ENCODE measurements around the gene HP1BP3.

The HP1BP3 gene

GRCh38 chr1:20709868-20710267 lies 77.2 kb downstream of the HP1BP3 start:
- H3K9me2 ChIP-seq (replicated peaks; ENCODE audit: low read depth, low read length) = no peaks in the 10 kb centered on the region
- no peaks in the 10 kb centered on the region for H3K9me3 ChIP-seq (ENCODE audit: insufficient read depth, low read depth, low read length)
- H3K36me3 ChIP-seq (ENCODE audit: insufficient read depth, low read length) = no peaks in the 10 kb centered on the region
- no peaks in the 10 kb centered on the region for H3K4me1 ChIP-seq (ENCODE audit: insufficient read depth, low read length, poor library complexity, severe bottlenecking)
- no peaks in the 10 kb centered on the region for H4K20me1 ChIP-seq (ENCODE audit: insufficient read depth, low read length, poor library complexity, severe bottlenecking)
- no peaks in the 10 kb centered on the region for H3F3A ChIP-seq (ENCODE audit: low read depth)
- TF ChIP-seq CTCF (conservative IDR thresholded peaks at IDR 0.05; ENCODE audit: low read length) = no peak
- no peak overlapping the region for H3K4me3 ChIP-seq (ENCODE audit: low read length, poor library complexity, severe bottlenecking)
- H3K27me3 ChIP-seq (ENCODE audit: insufficient read depth, low read length, poor library complexity, severe bottlenecking) = no peaks in the 10 kb centered on the region
- H3K4me2 ChIP-seq (ENCODE audit: low read depth, low read length, poor library complexity, severe bottlenecking) = no peak overlapping the region
- no peaks in the 10 kb centered on the region for H3K79me2 ChIP-seq (ENCODE audit: insufficient read depth, low read length)
- H3K9ac ChIP-seq (ENCODE audit: low read depth, low read length, poor library complexity, severe bottlenecking) = no peak overlapping the region
- H2AFZ ChIP-seq (ENCODE audit: low read length) = no peak overlapping the region

- Histone ChIP-seq H3K27me3 (ENCODE audit: insufficient read depth, low read length, poor library complexity, severe bottlenecking) (no peaks in the 10 kb centered on the region), H3K9ac (ENCODE audit: low read depth, low read length, poor library complexity, severe bottlenecking) (no peak overlapping the region), H4K20me1 (ENCODE audit: insufficient read depth, low read length, poor library complexity, severe bottlenecking) (no peaks in the 10 kb centered on the region), H3K4me3 (ENCODE audit: low read length, poor library complexity, severe bottlenecking) (no peak overlapping the region), H3K79me2 (ENCODE audit: insufficient read depth, low read length) (no peaks in the 10 kb centered on the region), H3K9me3 (ENCODE audit: insufficient read depth, low read depth, low read length) (no peaks in the 10 kb centered on the region), H3K4me1 (ENCODE audit: insufficient read depth, low read length, poor library complexity, severe bottlenecking) (no peaks in the 10 kb centered on the region), H3K4me2 (ENCODE audit: low read depth, low read length, poor library complexity, severe bottlenecking) (no peak overlapping the region), H3K9me2 (replicated peaks; ENCODE audit: low read depth, low read length) (no peaks in the 10 kb centered on the region), H3K36me3 (ENCODE audit: insufficient read depth, low read length) (no peaks in the 10 kb centered on the region), H2AFZ (ENCODE audit: low read length) (no peak overlapping the region), H3F3A (ENCODE audit: low read depth) (no peaks in the 10 kb centered on the region)
- TF ChIP-seq CTCF (conservative IDR thresholded peaks at IDR 0.05; ENCODE audit: low read length) = no peak
- no peak for TF ChIP-seq EZH2phosphoT487 (IDR thresholded peaks at IDR 0.05; ENCODE audit: borderline replicate concordance)
These were observed 78.2 kb downstream of the HP1BP3 start for GRCh38 chr1:20708891-20709290.

DNA sequence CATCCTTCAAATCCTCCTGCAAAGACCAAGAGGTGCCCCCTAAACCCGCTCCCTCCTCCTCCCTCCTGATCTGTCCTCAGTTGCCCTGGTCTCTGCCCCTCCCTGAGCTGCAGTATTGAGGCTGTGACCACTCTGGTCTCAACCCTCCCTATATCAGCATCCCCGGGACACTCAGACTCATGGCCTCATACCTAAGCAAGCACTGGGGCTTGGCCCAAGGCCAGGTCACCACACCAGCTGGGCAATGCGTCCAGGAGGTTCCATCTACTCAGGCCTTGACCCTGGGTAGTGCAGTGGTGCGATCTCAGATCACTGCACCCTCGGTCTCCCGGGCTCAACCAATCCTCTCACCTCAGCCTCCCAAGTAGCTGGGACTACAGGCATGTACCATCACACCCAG lies 79.0 kb downstream of the HP1BP3 start:
- Histone ChIP-seq H3K9ac (ENCODE audit: low read depth, low read length, poor library complexity, severe bottlenecking) (no peak overlapping the region), H3K9me2 (replicated peaks; ENCODE audit: low read depth, low read length) (no peaks in the 10 kb centered on the region), H2AFZ (ENCODE audit: low read length) (no peak overlapping the region), H3K4me1 (ENCODE audit: insufficient read depth, low read length, poor library complexity, severe bottlenecking) (no peaks in the 10 kb centered on the region), H3F3A (ENCODE audit: low read depth) (no peaks in the 10 kb centered on the region), H3K27me3 (ENCODE audit: insufficient read depth, low read length, poor library complexity, severe bottlenecking) (no peaks in the 10 kb centered on the region), H3K79me2 (ENCODE audit: insufficient read depth, low read length) (no peaks in the 10 kb centered on the region), H3K36me3 (ENCODE audit: insufficient read depth, low read length) (no peaks in the 10 kb centered on the region), H4K20me1 (ENCODE audit: insufficient read depth, low read length, poor library complexity, severe bottlenecking) (no peaks in the 10 kb centered on the region), H3K4me3 (ENCODE audit: low read length, poor library complexity, severe bottlenecking) (no peak overlapping the region), H3K9me3 (ENCODE audit: insufficient read depth, low read depth, low read length) (no peaks in the 10 kb centered on the region), H3K4me2 (ENCODE audit: low read depth, low read length, poor library complexity, severe bottlenecking) (no peak overlapping the region)
- TF ChIP-seq CTCF (conservative IDR thresholded peaks at IDR 0.05; ENCODE audit: low read length) (no peak), EZH2phosphoT487 (IDR thresholded peaks at IDR 0.05; ENCODE audit: borderline replicate concordance) (no peak)
